Measurements from ENCODE around the gene FAM210A. TPM values are rescaled to one million over a fixed set of nuclear protein-coding genes. Genes with fewer than 3 reads are reported as not detected.
A peak's percentile ranks its signal among the peaks of the same experiment; 100 is the strongest.
"Not testable (repeated sequence)": the region's sequence is repeated elsewhere in the genome, so short reads cannot be mapped to it uniquely, and the experiment has no call there.

The FAM210A gene, protein sequence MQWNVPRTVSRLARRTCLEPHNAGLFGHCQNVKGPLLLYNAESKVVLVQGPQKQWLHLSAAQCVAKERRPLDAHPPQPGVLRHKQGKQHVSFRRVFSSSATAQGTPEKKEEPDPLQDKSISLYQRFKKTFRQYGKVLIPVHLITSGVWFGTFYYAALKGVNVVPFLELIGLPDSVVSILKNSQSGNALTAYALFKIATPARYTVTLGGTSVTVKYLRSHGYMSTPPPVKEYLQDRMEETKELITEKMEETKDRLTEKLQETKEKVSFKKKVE
- polyA plus RNA-seq (ENCODE audit: insufficient read length in 12 of 12) = 10 to 100 TPM in 11 of 12 donors, not detected in 1; 14.7 to 38.7 (median 25.1) TPM
- long read RNA-seq, donor 1, full-length matches to known transcripts = 6 of 6 reads
- long read RNA-seq, donor 1, partial matches to known transcripts = 0 of 6 reads
- long read RNA-seq, donor 1, other reads (novel, unspliced or antisense) = 0 of 6 reads
- long read RNA-seq, donor 2, full-length matches to known transcripts = 10 of 10 reads
- long read RNA-seq, donor 2, partial matches to known transcripts = 0 of 10 reads
- long read RNA-seq, donor 2, other reads (novel, unspliced or antisense) = 0 of 10 reads
- long read RNA-seq, donor 3, full-length matches to known transcripts = 5 of 5 reads
- long read RNA-seq, donor 3, partial matches to known transcripts = 0 of 5 reads
- long read RNA-seq, donor 3, other reads (novel, unspliced or antisense) = 0 of 5 reads
- long read RNA-seq, donor 4, full-length matches to known transcripts = 2 of 2 reads
- long read RNA-seq, donor 4, partial matches to known transcripts = 0 of 2 reads
- long read RNA-seq, donor 4, other reads (novel, unspliced or antisense) = 0 of 2 reads
- long read RNA-seq, donor 5, full-length matches to known transcripts = 15 of 15 reads
- long read RNA-seq, donor 5, partial matches to known transcripts = 0 of 15 reads
- long read RNA-seq, donor 5, other reads (novel, unspliced or antisense) = 0 of 15 reads
- long read RNA-seq, donor 6, full-length matches to known transcripts = 7 of 7 reads
- long read RNA-seq, donor 6, partial matches to known transcripts = 0 of 7 reads
- long read RNA-seq, donor 6, other reads (novel, unspliced or antisense) = 0 of 7 reads
- long read RNA-seq, donor 7, full-length matches to known transcripts = 4 of 4 reads
- long read RNA-seq, donor 7, partial matches to known transcripts = 0 of 4 reads
- long read RNA-seq, donor 7, other reads (novel, unspliced or antisense) = 0 of 4 reads
- long read RNA-seq, donor 8, full-length matches to known transcripts = 8 of 45 reads
- long read RNA-seq, donor 8, partial matches to known transcripts = 32 of 45 reads
- long read RNA-seq, donor 8, other reads (novel, unspliced or antisense) = 5 of 45 reads
- long read RNA-seq, donor 9, full-length matches to known transcripts = 2 of 2 reads
- long read RNA-seq, donor 9, partial matches to known transcripts = 0 of 2 reads
- long read RNA-seq, donor 9, other reads (novel, unspliced or antisense) = 0 of 2 reads
- long read RNA-seq, donor 10, full-length matches to known transcripts = 4 of 4 reads
- long read RNA-seq, donor 10, partial matches to known transcripts = 0 of 4 reads
- long read RNA-seq, donor 10, other reads (novel, unspliced or antisense) = 0 of 4 reads
- long read RNA-seq, donor 11, full-length matches to known transcripts = 8 of 8 reads
- long read RNA-seq, donor 11, partial matches to known transcripts = 0 of 8 reads
- long read RNA-seq, donor 11, other reads (novel, unspliced or antisense) = 0 of 8 reads

DNA sequence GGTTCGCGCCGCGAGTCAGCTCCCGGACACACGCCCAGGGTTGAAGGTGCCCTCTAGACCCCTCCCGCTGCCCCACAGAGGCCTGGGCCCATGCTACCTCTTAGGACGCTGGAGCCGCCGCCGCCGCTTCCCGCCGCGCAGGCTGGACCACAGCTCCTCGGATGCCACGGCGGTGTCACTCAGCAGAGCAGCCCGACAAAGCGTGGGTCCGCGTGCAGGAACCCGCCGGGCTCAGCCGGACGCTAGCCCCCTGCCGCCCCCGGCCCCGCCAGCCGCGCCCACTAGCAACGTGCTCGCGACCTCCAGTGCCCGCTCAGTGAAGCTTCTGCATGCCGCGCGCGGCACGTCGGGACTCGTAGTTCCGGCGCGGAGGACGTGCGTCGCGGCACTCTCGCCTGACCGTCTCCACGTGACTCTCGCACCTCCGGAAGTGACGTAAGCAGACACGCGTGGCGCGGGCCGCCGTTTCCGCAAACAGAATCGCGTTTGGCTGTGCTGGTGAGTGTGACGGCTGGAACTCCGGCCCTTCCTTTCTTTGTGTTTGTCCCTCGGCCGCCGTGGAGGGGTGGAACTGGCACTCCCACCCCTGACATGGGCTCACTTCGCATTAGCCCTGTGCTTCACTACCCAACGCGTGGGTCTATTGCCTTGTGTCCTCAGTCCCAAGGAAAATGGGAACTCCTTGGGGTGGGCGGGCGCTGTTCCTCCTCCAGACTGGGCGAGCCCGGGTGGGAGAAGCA lies at the start of gene FAM210A, which contains the start of gene RNMT:
FAM210A (minus strand) TSS at position 327 of the 740 bp plus-strand sequence. CDS start 44,481 bp downstream, outside the sequence.
RNMT (plus strand) TSS at position 442 of the 740 bp plus-strand sequence. CDS start 4,845 bp downstream, outside the sequence.
- DNase-seq = peak; percentile 97

- no peak for DNase-seq
Observed at GRCh38 chr18:13775058-13775457, 48.7 kb upstream of the FAM210A start.

GRCh38 chr18:13762690-13763439 lies 36.5 kb upstream of the FAM210A start:
- no peak for DNase-seq

GRCh38 chr18:13760047-13760446 lies 33.7 kb upstream of the FAM210A start:
- DNase-seq = no peak

DNA sequence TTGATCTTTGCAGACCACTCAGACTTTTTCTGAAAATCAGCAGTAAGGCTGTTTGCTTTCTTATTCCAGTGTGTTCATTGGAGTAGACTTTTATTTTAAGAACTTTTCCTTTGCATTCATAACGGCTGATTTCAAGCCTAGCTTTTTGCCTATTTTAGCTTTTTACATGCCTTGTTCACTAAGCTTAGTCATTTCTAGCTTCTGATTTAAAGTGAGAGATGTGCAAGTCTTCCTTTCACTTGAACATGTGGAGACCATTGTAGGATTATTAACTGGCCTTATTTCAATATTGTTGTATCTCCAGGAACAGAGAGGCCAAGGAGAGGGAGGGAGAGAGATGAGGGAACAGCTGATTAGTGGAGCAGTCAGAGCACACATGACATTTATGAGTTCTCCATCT lies 32.3 kb upstream of the FAM210A start:
- no peak for DNase-seq

DNA sequence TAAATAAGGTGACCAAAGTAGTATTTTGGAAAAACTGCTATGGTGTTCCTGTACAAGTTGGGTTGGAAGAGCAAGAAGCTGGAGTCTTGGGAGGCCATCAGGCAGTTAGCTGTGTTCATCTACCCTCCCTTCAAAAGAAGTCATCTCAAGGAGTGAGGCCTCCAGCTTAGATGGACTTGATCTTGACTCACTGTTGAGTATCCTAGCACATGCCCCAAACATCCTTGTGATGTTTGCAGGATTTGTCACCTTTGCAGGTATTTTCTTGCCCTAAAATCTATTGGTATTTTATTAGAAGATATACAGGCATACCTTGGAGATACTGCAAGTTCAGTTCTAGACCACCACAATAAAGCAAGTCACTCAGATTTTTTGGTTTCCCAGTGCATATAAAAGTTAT lies 30.3 kb upstream of the FAM210A start:
- DNase-seq = no peak

GRCh38 chr18:13756261-13756660 lies 29.9 kb upstream of the FAM210A start:
- DNase-seq = no peak

DNA sequence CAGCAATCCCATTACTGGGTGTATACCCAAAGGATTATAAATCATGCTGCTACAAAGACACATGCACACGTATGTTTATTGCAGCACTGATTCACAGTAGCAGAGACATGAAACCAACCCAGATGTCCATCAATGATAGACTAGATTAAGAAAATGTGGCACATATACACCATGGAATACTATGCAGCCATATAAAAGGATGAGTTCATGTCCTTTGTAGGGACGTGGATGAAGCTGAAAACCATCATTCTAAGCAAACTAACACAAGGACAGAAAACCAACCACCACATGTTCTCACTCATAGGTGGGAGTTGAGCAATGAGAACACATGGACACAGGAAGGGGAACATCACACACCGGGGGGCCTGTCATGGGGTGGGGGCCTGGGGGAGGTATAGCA lies 25.2 kb upstream of the FAM210A start:
- not testable (repeated sequence) for DNase-seq

GRCh38 chr18:13746633-13747032 lies 20.3 kb upstream of the FAM210A start:
- DNase-seq = no peak

DNA sequence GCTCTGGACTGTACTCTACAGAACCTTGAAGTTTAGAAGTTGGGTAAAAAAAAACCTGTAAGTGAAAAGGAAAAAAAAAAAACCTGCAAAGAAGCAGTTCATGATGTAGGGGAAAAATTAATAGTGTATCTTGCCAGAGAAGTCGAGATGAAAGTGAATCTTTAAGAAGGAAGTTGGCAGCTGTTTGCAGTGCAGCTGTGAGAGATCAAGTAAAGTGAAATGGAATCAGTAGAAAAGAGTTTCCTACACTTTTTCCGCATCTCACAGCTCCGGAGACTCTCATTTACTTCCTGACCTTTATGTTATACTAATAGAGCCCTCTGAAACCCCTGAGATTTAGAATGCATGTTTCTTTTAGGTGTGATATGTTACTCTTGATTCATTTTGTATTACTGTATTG lies 19.3 kb upstream of the FAM210A start:
- peak; percentile 63 for DNase-seq

GRCh38 chr18:13735681-13736080 lies 9.3 kb upstream of the FAM210A start:
- DNase-seq = no peak

- DNase-seq = no peak
Observed at GRCh38 chr18:13730481-13730880, 4.1 kb upstream of the FAM210A start.

GRCh38 chr18:13726972-13727331 lies 594 bp upstream of the FAM210A start:
- no peak for DNase-seq

DNA sequence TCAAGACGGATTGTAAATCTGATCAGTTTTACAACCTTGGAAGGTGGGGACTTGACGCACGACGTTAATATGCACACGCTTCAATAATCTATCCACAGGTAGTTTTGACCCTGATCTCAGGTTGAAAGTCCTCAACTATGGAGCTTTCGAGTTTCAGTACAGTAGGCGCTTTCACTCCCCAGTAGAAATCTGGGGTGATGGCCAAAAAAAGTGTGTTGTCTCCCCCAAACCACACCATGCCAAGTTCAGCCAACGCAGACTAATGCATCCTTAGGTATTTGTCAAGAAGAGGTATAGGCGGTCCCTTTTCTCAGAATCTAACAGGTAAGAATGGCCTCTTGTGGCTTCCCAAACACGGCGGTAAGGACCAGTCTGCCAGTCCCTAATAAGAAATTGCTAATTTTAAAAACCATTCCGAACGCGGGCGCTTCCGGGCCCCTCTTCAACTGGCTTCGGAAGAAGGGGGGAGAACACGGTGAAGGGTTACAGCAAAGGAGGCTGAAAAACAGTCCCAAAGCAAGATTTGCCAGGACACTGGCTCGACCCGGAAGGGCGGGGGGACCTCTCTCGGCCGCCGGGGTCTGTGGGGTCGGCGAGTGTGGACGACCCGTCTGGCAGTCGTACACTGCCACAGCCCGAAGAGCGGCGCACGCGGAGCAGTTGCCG lies 659 bp downstream of the FAM210A start:
- DNase-seq = no peak

GRCh38 chr18:13720847-13721246 lies 5.5 kb downstream of the FAM210A start:
- DNase-seq = no peak

DNA sequence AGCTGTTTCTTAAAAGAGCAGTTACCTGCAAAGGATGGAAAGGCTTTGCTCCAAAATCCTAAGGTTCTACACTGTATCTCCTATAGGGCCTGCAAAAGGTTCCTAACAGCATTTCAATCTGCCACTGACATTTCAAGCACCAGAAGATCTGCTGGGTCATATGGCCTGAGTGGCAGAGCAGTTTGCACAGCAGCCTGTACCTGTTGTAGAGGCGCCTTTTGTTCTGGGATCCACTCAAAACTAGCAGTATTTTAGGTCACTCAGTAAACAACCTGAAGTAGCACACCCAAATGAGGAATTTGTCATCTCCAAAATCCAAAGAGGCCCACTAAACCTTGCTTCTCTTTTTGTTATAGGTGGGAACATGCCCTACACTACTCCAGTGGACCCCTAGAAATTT lies 6.2 kb downstream of the FAM210A start:
- DNase-seq = no peak

- no peak for DNase-seq
Observed at GRCh38 chr18:13716916-13717315, 9.4 kb downstream of the FAM210A start.

- DNase-seq = no peak
Observed at GRCh38 chr18:13715330-13715729, 11.0 kb downstream of the FAM210A start.
